GM19467 (cell line): ENCODE measurements around the gene MRPS22.

Experiments used
- ATAC-seq: cut with Tn5 transposase; IDR thresholded peaks from one replicate; pipeline ENCODE4 v1.9.1; 2021; ENCODE audit warnings: mild to moderate bottlenecking, moderate library complexity; ENCODE audit not compliant: unreplicated experiment

The MRPS22 gene

GRCh38 chr3:139343895-139344856 is at the start of gene MRPS22:
Gene MRPS22 (plus strand): TSS chr3:139344020. CDS start chr3:139344027, 7 bp downstream.
- peak; percentile 96 for ATAC-seq

GRCh38 chr3:139295040-139295439 is 48.8 kb upstream of the MRPS22 start:
- ATAC-seq, result no peak

- ATAC-seq, result no peak
Measured at GRCh38 chr3:139296141-139296718, 47.6 kb upstream of the MRPS22 start.

- no peak for ATAC-seq
Measured at GRCh38 chr3:139297588-139298311, 46.1 kb upstream of the MRPS22 start.

- no peak for ATAC-seq
Measured at GRCh38 chr3:139299261-139300132, 44.3 kb upstream of the MRPS22 start.

GRCh38 chr3:139300416-139300815 is 43.4 kb upstream of the MRPS22 start:
- no peak for ATAC-seq

GRCh38 chr3:139301183-139301582 is 42.6 kb upstream of the MRPS22 start:
- no peak for ATAC-seq

GRCh38 chr3:139301654-139302053 is 42.2 kb upstream of the MRPS22 start:
- ATAC-seq, result no peak

- no peak for ATAC-seq
Measured at GRCh38 chr3:139302084-139302800, 41.6 kb upstream of the MRPS22 start.

GRCh38 chr3:139302801-139303113 is 41.1 kb upstream of the MRPS22 start:
- no peak for ATAC-seq

GRCh38 chr3:139303216-139303615 is 40.6 kb upstream of the MRPS22 start:
- ATAC-seq, result no peak

- no peak for ATAC-seq
Measured at GRCh38 chr3:139304383-139304782, 39.4 kb upstream of the MRPS22 start.

GRCh38 chr3:139306078-139306477 is 37.7 kb upstream of the MRPS22 start:
- ATAC-seq, result no peak

- ATAC-seq, result no peak
Measured at GRCh38 chr3:139307072-139307491, 36.7 kb upstream of the MRPS22 start.

- ATAC-seq, result no peak
Measured at GRCh38 chr3:139307601-139308555, 35.9 kb upstream of the MRPS22 start.

GRCh38 chr3:139308560-139308959 is 35.3 kb upstream of the MRPS22 start:
- no peak for ATAC-seq

- no peak for ATAC-seq
Measured at GRCh38 chr3:139309061-139309591, 34.7 kb upstream of the MRPS22 start.

GRCh38 chr3:139309880-139310279 is 33.9 kb upstream of the MRPS22 start:
- no peak for ATAC-seq

GRCh38 chr3:139310474-139310933 is 33.3 kb upstream of the MRPS22 start:
- ATAC-seq, result no peak
